SU-DHL-6 (cell line): Measurements from ENCODE around the gene ZNHIT2.

Source experiments
- H2AFZ ChIP-seq: fragments of 200-600 bp; sonication (generic); 2 replicates; pipeline ENCODE4 v1.6.1; 2014; ENCODE audit warnings: low read depth, mild to moderate bottlenecking, moderate library complexity, mixed read lengths, antibody characterized with exemption, low read length; ENCODE audit not compliant: severe bottlenecking
- H3F3A ChIP-seq: fragments of 200-600 bp; shearing (Covaris generic); 2 replicates; pipeline ENCODE4 v1.6.0; 2016; ENCODE audit warnings: antibody characterized with exemption, mild to moderate bottlenecking; ENCODE audit not compliant: insufficient read depth
- H3K27ac ChIP-seq: fragments of 200-600 bp; sonication (generic); 2 replicates; pipeline ENCODE4 v1.5.1; 2016; ENCODE audit warnings: low read depth, mild to moderate bottlenecking, low read length, moderate library complexity, mixed read lengths
- H3K27me3 ChIP-seq: fragments of 200-600 bp; sonication (generic), shearing (Covaris generic); 2 replicates; pipeline ENCODE4 v1.6.0; 2014; ENCODE audit warnings: mild to moderate bottlenecking, low read length
- H3K36me3 ChIP-seq: fragments of 200-600 bp; sonication (generic); 2 replicates; pipeline ENCODE4 v1.6.1; 2014; ENCODE audit warnings: mild to moderate bottlenecking, low read length, mixed read lengths
- H3K4me2 ChIP-seq: fragments of 300-600, 200-600 bp; shearing (Covaris generic), sonication (generic); 2 replicates; pipeline ENCODE4 v1.6.0; 2014; ENCODE audit warnings: low read length, low read depth, mild to moderate bottlenecking; ENCODE audit not compliant: poor library complexity, severe bottlenecking
- H3K4me3 ChIP-seq: fragments of 200-600 bp; sonication (generic); 2 replicates; pipeline ENCODE4 v1.5.1; 2014; ENCODE audit warnings: antibody characterized with exemption, low read length, mild to moderate bottlenecking, mixed read lengths; ENCODE audit not compliant: insufficient read depth, poor library complexity, severe bottlenecking
- H3K79me2 ChIP-seq: fragments of 200-600 bp; sonication (generic); 2 replicates; pipeline ENCODE4 v1.6.1; 2014; ENCODE audit warnings: mild to moderate bottlenecking, low read length, moderate library complexity; ENCODE audit not compliant: insufficient read depth
- H3K9ac ChIP-seq: fragments of 200-600 bp; sonication (generic); 2 replicates; pipeline ENCODE4 v1.7.0; 2014; ENCODE audit warnings: mild to moderate bottlenecking, low read length
- H3K9me2 ChIP-seq: fragments of 200-600 bp; sonication (generic); replicated peaks from 2 replicates; pipeline ENCODE4 v1.6.1; 2014; ENCODE audit warnings: low read length; ENCODE audit not compliant: insufficient read depth
- H3K9me3 ChIP-seq: fragments of 200-600 bp; sonication (generic); 2 replicates; pipeline ENCODE4 v1.6.1; 2014; ENCODE audit warnings: low read length, mixed read lengths; ENCODE audit not compliant: insufficient read depth
- H4K20me1 ChIP-seq: fragments of 200-600 bp; sonication (generic); 2 replicates; pipeline ENCODE4 v1.6.1; 2014; ENCODE audit warnings: low read depth, mild to moderate bottlenecking, antibody characterized with exemption, low read length, moderate library complexity, mixed read lengths
- CTCF ChIP-seq: fragments of 200-600 bp; sonication (generic); IDR thresholded peaks from one replicate; pipeline ENCODE4 v1.5.1; 2017; ENCODE audit warnings: antibody characterized with exemption, mild to moderate bottlenecking, low read length, moderate library complexity; ENCODE audit not compliant: insufficient read depth, poor library complexity, severe bottlenecking
- EZH2phosphoT487 ChIP-seq: fragments of 200-600 bp; sonication (generic), shearing (Covaris generic); conservative IDR thresholded peaks from 2 replicates; pipeline ENCODE4 v1.6.1; 2018; ENCODE audit warnings: mild to moderate bottlenecking, antibody characterized with exemption, low read length, moderate library complexity, mixed read lengths

Gene ZNHIT2

GRCh38 chr11:65103476-65103875, 14.0 kb downstream of the ZNHIT2 start:
- H3K9ac ChIP-seq: no peak overlapping the region
- H3K27me3 ChIP-seq: no peaks in the 10 kb centered on the region
- H3K79me2 ChIP-seq: peaks cover 19% of the 10 kb centered on the region
- no peak overlapping the region for H3K4me2 ChIP-seq
- H3K27ac ChIP-seq: no peak overlapping the region
- H3K9me2 ChIP-seq: no peaks in the 10 kb centered on the region
- no peak overlapping the region for H3K4me3 ChIP-seq
- no peaks in the 10 kb centered on the region for H4K20me1 ChIP-seq
- peaks cover 2% of the 10 kb centered on the region; the same call in 1 of the 2 replicates for H3K36me3 ChIP-seq
- no peaks in the 10 kb centered on the region for H3F3A ChIP-seq
- H3K9me3 ChIP-seq: no peaks in the 10 kb centered on the region
- TF ChIP-seq CTCF (no peak), EZH2phosphoT487 (no peak)
- H2AFZ ChIP-seq: no peak overlapping the region

- no peak overlapping the region for H2AFZ ChIP-seq
- no peaks in the 10 kb centered on the region for H3K9me2 ChIP-seq
Measured at GRCh38 chr11:65102142-65103095, 15.1 kb downstream of the ZNHIT2 start.

GRCh38 chr11:65100674-65101350, 16.7 kb downstream of the ZNHIT2 start:
- H3K4me3 ChIP-seq: no peak overlapping the region
- H3K27ac ChIP-seq: no peak overlapping the region
- peaks cover 37% of the 10 kb centered on the region for H3K79me2 ChIP-seq

More at GRCh38 chr11:65102142-65103095, 15.1 kb downstream of the ZNHIT2 start:
- H3K27me3 ChIP-seq: no peaks in the 10 kb centered on the region
- H3K9ac ChIP-seq: no peak overlapping the region
- no peak for TF ChIP-seq CTCF
- no peak for TF ChIP-seq EZH2phosphoT487
- H3K4me3 ChIP-seq: no peak overlapping the region
- H4K20me1 ChIP-seq: no peaks in the 10 kb centered on the region
- H3F3A ChIP-seq: no peaks in the 10 kb centered on the region
- H3K4me2 ChIP-seq: no peak overlapping the region
- H3K27ac ChIP-seq: no peak overlapping the region
- peaks cover 29% of the 10 kb centered on the region for H3K79me2 ChIP-seq
- H3K36me3 ChIP-seq: peaks cover 6% of the 10 kb centered on the region; the same call in 1 of the 2 replicates
- no peaks in the 10 kb centered on the region for H3K9me3 ChIP-seq

More at GRCh38 chr11:65100674-65101350, 16.7 kb downstream of the ZNHIT2 start:
- no peak overlapping the region for H3K4me2 ChIP-seq
- no peaks in the 10 kb centered on the region for H3K9me3 ChIP-seq
- H3K9ac ChIP-seq: no peak overlapping the region
- H3K36me3 ChIP-seq: peaks cover 6% of the 10 kb centered on the region; the same call in 1 of the 2 replicates
- H3F3A ChIP-seq: no peaks in the 10 kb centered on the region
- TF ChIP-seq CTCF (no peak), EZH2phosphoT487 (no peak)
- H3K9me2 ChIP-seq: no peaks in the 10 kb centered on the region
- H4K20me1 ChIP-seq: no peaks in the 10 kb centered on the region
- no peak overlapping the region for H2AFZ ChIP-seq
- no peaks in the 10 kb centered on the region for H3K27me3 ChIP-seq
